SK-MEL-5 (cell line): Measurements from ENCODE around the gene PIGO. TPM values are rescaled to one million over a fixed set of nuclear protein-coding genes. Genes with fewer than 3 reads are reported as not detected.

ENCODE experiments used
- DNase-seq: peaks from one replicate; pipeline ENCODE4 v3.0.0-alpha.2; 2016; ENCODE audit warnings: low read depth, low spot score
- in situ Hi-C: cut with HindIII; loops from 2 replicates; pipeline ENCODE4 v1.10.0; 2016; ENCODE audit warnings: low sequenced_read_pairs, high pct_unique_total_duplicates, low pct_unique_long_range_greater_than_20kb
- polyA plus RNA-seq, 2 experiments: library from polyadenylated mRNA; depleted of rRNA; stranded (reverse); fragments of >200 nt; gene quantifications; 2 replicates each; pipeline ENCODE4 v1.2.3, GENCODE V29; 2015
- total RNA-seq: library from RNA; depleted of rRNA; stranded (reverse); fragments of >200 nt; shearing (Covaris generic); gene quantifications from 2 replicates; pipeline ENCODE4 v1.2.3, GENCODE V29; 2014; rRNA removed

Gene PIGO
- total RNA-seq, result 16.9 and 23.2 TPM in 2 replicates
- polyA plus RNA-seq (2015; cell fraction: cytosol; rRNA removed), result 26.8 and 32.3 TPM in 2 replicates
- polyA plus RNA-seq (2015; cell fraction: nucleus; rRNA removed), result 35.9 and 37.3 TPM in 2 replicates

DNA sequence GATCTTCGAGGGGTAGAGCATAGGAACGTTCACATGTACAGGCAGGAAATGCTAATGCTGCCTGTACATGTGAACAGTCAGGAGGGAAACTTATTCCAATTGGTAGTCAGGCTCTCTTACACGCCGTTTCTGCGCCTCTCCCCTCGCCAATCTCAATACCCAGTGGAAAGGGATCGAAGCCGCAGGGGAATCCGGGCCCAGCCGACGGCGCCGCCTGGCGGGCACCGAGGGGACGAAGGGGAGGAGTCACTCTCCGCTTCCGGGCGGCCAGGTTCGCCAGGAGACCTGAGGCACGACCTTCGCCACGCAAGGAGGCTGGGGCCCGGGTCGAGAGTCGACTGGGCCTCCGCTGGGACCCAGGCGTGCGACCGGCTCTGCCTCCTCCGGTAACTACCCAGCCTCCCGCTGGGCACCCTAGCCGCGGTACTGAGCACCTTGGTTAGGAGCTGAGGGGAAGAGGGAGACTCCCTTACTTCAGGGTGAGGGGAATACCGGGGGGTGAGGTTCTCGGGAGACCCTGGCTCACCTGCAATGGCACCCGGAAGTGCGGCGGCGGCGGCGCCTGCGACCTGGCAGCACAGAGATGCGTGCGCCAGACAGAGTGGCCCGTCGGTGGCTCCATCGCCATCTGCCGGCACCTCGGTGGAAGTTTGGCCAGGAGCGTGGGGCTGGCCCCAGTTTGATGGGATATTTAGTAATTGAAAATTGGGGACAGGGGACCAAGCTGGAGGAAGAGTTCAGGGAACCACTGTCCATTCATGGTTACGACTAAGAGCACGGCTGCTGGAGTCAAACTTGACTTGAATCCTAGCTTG, at the start of gene PIGO:
Gene PIGO, minus strand, starts transcription at position 557 of the 815 bp plus-strand sequence. CDS start 1,026 bp downstream, outside the sequence.
- in situ Hi-C loops, result no loop called here
- DNase-seq, result peak; percentile 78

DNA sequence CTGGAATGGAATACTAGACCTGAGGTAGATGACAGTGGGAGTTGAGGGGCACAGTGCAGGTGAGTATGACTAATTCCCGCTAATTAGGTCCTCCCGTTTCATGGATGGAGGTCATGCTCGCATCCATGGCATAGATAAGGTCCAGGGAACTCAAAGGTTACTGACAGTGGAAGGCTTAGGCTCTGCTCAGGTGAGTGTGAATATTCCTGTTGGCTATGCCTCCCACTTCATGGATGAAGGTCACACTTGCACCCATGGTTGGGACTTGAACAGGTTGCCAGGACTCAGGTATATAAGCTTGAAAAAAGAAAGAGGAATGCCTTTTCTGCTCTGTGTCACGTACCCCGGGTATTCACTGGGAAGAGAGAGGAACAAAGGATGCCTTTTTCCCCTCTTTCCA, 45.6 kb upstream of the PIGO start:
- no peak for DNase-seq
- in situ Hi-C loops, result no loop called here

DNA sequence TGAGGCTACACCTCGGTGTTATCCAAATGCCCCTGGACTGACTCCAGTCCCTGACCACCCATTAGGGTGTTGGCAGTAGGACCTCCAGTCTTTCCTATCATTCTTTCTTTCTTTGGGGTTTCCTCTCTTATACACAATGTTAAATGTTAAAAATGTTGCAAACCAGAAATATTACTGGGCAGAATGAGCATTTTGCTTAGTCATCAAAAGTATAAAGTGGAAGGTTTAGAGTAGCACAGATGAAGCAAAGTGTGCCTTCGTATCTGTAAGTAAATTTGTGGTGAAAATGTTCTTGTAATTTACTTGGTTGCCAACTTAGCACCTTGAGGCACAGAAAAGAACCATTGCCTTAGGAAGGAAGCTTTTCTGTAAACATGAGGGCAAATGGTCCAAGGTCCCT, 43.7 kb upstream of the PIGO start:
- no peak for DNase-seq
- in situ Hi-C loops, result no loop called here

DNA sequence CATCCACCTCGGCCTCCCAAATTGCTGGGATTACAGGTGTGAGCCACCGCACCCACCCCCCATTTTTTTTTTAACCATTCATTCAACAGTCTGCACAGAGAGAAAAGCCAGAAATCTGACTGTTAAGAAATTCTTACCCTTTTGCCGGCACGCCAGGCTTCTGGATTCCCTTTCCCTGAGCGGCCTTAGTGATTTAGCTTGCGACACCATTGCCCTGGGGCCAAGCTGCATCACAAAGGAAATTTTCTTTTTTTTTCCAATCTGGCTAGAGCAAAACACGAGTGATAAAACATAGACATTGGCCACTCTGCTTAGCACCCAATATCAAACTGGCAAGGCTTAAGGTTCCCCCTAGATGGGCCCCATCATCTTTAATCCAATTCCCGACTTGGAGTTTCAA, 40.5 kb upstream of the PIGO start:
- in situ Hi-C loops, result no loop called here
- no peak for DNase-seq

DNA sequence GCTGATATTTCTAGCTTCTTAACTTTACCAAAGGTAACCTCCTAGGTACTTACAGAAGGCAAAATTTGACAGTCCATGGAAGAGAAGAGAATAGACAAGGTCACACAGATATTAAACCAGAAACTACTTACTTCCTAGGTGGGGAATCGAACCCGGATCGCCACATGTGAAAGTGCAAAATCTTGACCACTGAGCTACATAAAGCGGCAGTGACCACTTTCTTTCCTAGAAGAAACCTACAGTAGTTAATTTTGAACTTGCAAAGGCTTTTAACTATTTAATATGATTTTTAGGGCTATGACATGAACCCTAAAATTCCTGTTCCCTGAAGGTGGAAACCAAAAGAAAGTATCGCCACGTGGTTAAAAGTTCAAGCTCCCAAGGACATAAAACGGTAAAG, 39.6 kb upstream of the PIGO start:
- in situ Hi-C loops, result no loop called here
- DNase-seq, result no peak

DNA sequence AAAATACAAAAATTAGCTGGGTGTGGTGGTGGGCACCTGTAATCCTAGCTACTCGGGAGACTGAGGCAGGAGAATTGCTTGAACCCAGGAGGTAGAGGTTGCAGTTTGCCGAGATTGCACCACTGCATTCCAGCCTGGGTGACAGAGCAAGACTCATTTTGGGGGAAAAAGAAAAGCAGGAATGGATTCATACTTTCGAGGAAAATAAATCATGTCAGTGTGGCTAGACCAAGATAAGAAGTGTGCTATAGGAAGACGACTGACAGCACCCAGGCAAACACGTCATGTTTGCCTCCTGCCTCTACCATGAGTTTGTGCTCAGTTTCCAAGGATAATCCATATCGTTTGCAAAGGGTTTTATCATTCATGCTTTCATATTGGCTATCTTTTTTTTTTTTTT, 38.5 kb upstream of the PIGO start:
- no peak for DNase-seq
- in situ Hi-C loops, result no loop called here

DNA sequence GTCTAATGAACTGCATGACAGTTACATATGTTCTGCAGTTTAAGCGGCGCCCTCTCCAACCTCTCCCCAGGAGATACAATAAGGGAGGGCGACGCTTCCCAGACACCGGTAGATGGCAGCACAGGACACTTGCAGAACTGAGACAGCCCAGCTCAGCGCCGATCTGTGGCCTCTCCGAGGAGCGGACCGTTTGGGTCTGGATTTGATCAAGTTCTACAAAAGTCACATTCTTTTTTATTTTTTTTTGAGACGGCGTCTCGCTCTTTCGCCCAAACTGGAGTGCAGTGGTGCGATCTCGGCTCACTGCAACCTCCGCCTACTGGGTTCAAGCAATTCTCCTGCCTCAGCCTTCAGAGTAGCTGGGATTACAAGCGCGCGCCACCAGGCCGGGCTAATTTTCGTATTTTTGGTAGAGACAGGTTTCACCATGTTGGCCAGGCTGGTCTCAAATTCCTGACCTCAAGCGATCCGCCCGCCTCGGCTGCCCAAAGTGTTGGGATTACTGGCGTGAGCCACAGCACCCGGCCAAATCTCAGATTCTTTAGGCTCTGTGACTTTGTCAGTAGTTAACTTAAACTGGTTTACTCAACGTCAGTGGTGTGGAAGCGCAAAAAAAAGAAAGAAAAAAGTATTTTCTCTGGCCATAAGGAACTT, 20.6 kb upstream of the PIGO start:
- DNase-seq, result peak; percentile 92
- in situ Hi-C loops, result no loop called here

DNA sequence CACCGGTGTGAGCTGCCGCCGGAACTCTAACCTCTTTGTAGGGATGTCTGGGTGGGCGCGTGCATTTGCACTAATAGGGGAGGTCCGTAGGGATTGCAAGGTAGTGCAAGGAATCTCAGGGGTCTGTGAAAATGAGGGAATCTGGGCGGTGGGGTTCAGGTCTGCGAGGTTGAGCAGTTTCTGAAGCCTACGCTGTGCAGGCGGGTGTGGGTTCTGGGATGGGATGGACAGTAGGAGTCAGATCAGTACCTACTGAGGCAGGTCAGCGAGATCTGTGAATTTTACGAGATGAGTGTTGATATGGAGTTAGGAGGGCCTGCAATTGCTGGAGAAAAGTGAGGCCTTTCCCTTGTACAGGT, 20.1 kb upstream of the PIGO start:
- in situ Hi-C loops, result no loop called here
- DNase-seq, result no peak

DNA sequence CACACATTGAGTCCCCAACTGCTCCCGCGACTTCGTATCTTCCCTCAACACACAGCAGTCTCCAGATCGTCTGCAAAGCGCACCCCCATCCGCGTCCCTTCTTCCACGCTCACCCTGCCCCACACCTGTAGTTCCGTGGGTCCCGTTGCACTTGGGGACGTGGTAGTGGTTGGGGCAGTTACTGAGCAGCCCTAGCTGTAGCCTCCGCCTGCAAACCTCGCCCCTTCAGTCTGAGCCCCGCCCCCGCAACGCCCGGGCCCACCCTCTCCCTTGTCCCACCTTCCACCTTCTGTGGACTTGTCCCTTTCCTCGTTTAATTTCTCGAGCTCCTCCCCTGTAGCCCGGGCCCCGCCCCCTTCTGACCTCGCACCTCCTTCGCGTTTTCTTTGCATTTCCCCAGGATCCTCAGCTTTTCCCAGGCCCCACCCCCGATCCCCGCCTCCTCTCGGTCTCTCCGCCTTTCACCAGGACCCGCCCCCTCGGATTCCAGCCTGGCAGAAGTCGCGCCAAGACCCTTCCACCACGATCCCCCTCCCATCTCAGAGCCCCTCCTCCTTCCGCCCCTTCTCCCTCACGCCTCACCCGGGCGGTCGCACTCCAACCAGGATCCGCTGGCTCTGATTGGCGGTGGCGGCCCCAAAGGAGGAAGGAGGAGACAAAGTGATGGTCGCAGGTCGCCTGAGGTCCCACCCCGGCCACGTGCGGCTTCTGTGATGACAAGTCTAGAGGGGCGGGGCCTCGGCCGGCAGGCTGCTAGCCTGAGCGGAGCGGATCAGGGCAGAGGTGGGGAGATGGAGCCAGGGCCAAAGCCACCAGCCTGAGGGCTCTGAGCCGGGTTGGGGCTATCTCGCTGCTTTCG, 19.5 kb upstream of the PIGO start, which contains the start of gene ATOSB:
Gene ATOSB, minus strand, starts transcription at position 183 of the 859 bp plus-strand sequence. CDS start 7,588 bp downstream, outside the sequence.
- in situ Hi-C loops, result no loop called here
- peak; percentile 95 for DNase-seq

DNA sequence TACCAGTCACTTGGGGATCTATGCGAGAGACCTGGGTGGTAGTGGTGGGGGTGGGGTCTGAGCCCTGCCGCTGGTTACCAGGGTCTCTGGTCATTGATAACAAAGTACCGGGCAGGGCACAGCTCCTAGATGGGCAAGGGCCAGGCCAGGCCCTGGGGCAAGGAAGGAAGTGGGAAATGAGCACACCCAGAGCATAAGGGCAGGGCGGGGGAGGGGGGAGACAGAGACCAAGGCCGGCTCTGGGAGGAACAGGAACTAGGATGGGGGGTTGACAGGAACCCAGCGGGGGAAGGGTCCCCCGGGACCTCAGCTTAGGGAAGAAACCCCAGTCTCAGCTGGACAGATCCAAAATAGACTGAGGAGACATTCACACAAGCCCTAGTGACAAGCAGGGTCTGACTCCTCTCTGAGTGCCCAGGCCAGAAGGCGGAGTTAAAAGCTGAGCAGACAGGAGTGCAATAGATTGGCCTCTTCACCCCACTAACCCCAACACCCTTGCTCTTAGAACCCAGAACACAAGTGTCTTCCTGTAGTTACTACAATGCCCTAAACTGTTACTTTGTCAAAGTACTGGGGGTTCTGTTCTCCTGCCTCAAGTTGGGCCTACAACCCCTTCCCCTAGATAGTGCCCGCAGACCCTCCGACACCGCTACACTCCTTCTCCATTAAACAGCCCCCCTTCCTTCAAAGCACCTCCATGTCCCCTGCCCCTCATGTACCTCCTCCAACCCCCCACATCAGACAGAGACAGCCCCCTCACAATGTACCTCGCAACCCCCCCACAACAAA, 18.6 kb upstream of the PIGO start:
- in situ Hi-C loops, result no loop called here
- DNase-seq, result peak; percentile 65

DNA sequence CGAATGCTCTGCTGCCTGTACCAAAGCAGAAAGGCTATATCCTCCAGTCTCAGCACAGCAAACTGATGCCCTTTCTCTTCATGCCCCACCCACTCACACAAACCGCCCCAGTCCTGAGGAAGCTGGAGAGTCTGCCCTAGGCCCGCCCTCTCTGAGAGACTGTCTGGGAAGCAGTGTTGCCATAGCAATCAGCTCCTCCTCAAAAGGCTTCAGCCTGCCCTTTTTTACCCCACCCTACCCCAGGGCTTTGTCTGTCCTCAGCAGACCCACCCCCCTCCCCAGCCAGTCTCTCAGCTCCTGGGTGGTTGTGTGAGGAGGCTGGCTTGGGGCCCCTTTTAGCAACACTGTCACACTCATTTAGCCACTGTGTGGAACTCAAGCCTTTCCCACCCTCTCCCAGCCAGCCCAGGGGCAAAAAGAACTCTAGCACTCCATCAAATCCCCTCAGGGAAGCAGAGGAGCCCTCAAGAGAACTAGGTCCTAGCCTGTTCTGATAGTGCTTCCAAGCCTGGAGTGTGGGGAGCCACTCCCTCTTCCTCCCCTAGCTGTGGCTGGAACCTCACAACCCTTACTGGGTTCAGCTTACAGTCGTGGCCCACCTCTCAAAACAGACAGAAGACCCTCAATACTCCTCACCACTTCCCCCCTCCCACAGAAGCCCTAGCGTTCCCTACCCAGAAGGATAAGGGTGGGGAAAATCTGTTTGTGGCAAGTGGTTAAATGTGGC, 17.9 kb upstream of the PIGO start:
- in situ Hi-C loops, result no loop called here
- DNase-seq, result peak; percentile 94

DNA sequence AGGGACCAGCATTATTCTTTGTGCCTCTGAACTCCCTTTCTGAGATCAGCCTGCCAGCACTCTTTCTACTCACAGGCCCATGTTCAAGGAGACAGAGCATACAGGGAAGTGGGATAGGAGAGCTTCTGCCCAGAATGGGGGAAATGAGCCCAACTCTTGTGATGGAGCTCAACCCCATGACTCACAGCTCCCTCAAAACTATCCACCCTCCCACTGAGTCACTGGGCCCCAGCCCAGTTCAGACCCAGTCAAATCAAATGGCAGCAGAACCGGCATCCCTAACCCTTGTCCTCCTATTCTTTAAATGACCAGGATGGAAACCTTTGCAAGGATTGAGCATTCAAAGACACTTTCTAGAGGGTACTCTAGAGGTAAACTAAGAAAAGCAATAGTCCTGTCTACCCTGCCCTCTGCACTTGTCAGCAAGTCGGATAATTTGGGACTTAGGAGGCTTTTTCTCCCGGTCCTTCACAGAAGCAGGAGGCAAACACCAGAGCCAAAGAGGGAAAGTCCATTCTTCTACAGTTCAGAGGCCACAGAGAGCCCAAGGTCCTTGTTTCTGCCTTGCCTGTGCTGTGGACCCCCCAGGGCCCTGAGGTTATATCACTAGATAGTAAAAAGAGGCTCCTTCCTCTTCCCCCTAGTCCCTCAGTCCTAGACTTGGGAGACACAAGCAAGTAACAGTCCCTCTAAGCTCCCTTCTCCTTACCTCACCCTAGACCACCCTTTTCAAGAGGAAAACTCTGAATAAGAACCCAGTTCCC, 16.0 kb upstream of the PIGO start:
- DNase-seq, result no peak
- in situ Hi-C loops, result no loop called here

DNA sequence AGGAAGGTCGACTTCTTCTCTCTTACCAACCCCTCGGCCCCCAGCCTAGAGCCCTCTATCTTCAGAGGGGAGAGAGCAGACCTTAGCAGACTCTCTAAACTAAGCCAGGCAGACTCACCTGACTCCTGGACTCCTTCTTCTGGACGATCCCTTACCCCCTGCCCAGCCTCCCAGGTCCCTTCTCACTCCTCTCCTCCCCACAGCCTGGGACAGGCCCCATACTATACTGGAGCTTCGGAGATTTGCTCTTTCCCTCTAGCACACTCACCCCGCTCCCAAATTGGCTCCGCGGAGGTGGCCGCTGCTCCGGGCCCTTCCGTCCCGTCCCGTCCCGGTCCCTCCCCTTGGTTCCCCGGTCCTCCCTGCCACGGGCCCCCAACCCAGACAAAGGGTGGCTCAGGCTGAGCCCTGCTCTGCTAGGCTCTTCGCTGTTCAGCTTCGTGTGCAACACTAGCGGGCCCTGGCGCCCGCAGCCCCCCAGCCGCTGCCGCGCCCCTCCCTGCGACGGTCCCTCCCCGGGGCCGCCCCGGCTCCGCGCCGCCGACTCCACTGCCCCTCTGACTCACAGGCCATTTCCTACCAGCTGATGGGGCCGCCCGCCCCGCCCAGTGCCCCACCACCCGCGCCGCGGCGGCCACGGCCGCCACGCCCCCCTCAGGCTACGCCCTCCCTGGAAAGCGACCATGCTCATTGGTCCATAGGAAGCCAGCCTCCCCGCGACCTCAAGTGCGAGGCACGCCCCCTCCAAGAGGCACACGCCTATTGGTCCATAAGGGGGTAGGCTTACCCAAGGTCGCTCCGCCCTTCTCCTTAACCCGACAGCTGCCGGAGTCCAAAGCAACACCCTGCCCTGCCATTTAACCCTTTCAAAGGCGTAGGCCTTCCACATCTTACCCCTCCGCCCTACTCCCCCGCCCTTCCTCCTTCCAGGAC, 14.9 kb upstream of the PIGO start:
- peak; percentile 96 for DNase-seq
- in situ Hi-C loops, result no loop called here

DNA sequence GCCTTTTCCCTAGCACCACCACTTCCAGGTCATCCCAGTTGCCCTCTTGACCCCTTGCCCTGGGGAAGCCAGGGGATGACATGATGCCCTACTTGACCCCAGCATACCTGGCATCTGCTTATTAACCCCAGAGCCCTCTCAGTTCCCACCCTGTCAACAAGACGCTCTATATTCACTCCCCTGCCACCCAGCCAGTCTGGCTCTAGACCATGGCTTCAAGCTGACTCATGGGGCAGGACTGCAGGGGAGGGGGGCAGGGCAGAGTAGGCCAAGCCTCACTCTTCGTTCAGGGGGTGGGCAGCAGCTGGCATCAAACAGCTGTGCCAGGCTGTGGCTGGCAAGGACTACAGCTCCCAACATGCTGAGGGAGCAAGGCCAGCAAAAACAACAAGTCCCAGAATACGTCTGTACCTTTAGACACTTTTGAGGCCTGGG, 14.0 kb upstream of the PIGO start:
- in situ Hi-C loops, result no loop called here
- no peak for DNase-seq

DNA sequence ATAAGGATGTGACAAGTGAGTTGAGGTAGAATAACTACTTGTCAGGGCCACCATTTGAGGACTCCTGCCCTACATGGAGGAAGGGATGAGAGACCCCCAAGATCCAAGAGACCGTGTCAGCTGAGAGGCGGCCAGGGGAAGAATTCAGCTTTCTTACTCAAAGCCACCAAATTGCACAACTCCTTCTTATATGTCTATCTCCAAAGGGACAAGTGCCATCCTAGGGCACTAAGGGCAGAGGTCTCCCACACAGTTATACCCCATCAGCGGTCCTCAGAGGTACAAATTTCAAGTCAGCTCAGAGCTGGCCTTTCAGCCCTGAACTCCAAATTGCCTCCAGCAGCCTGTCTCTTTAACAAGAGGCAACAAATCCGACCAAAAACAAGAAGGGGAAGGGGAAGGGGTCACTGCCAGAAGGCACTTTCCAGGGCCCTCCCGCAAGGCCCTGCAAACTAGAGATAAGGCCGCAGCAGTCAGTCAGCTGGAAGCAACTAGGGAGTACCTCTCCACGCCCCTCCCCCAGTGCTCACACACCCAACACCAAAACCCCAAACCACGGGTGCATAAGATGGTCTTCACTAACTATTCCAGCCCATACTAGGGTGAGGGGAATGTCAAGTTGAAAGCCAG, 12.7 kb upstream of the PIGO start:
- in situ Hi-C loops, result no loop called here
- DNase-seq, result no peak
